Stimulated activated CD8-positive, alpha-beta memory T cell treated with anti-CD3 and anti-CD28 coated beads, Interleukin-15, amount 100 ng/mL, for 48 hours (primary cell): Measurements from ENCODE around the gene GPX3.
A peak's percentile ranks its signal among the peaks of the same experiment; 100 is the strongest.

Experiments used
- DNase-seq, 2 donors: peaks; one replicate each; pipeline ENCODE4 v3.0.0-alpha.2; 2020; ENCODE audit warnings: low read depth in 2 of 2

GPX3 gene, protein sequence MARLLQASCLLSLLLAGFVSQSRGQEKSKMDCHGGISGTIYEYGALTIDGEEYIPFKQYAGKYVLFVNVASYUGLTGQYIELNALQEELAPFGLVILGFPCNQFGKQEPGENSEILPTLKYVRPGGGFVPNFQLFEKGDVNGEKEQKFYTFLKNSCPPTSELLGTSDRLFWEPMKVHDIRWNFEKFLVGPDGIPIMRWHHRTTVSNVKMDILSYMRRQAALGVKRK

DNA sequence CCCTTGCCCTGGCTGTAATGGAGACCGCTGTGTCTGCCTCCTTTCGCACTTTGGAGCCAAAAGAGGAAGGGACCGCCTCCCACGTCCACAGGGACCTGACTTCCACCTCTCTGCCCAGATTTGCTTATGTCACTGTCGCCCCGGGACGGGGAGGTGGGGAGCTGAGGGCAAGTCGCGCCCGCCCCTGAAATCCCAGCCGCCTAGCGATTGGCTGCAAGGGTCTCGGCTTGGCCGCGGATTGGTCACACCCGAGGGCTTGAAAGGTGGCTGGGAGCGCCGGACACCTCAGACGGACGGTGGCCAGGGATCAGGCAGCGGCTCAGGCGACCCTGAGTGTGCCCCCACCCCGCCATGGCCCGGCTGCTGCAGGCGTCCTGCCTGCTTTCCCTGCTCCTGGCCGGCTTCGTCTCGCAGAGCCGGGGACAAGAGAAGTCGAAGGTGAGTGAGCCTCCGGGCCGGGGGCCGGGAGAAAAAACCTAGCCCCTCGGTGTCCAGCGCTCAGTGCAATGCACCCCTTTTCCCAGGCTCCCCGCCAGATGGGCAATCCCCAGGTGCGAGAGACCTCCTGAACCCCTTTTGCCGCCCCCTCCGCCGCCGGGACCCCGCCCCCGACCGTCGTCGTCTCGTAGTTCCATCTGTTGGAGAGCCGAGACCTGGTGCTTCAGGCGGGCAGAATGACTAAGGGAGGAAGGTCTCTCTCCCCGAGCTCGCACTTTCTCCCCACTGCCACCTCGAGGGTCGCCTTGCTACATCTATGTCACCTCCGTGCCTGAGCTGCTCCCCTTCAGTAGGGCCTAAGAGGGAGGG is at the start of gene GPX3:
Gene GPX3 (plus strand): TSS at position 288 of the 807 bp plus-strand sequence. CDS start 64 bp downstream, at position 352.
- DNase-seq: peak in 1 of 2 donors; percentile 18

DNA sequence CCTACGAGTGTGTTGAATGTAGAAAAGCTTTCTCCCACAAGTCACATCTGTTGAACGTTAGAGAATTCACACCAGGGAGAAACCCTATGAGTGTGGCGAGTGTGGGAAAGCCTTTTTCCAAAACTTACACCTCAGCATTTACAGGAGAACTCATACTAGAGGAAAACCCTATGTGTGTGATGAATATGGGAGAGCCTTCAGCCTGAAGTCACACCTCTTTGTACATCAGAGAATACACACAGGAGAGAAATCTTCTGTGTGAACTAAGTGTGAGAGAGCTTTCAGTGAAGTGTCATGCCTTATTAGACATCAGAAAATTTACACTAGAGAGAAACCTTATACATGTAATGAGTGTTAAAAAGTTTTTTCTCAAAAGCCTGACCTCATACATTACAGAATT is 41.8 kb upstream of the GPX3 start:
- no peak for DNase-seq

DNA sequence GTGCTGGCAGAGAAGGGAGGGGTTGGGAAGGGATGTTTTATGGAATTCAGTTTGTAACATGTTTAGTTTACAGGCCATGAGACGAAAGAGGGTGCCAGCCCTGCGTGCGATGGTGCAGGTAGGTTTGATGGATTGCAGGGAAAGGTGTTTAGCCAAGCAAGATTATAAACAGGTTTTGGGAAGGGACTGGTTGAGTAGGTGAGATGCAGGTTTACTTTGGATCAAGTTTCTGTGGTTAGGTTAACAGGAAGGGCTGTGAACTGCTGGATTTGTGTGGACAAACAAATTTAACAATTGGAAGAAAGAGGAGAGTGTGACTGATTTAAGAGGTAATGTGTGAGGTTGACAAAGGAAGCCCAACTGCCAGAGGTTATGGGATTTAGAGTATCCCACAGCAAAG is 32.6 kb upstream of the GPX3 start:
- no peak for DNase-seq

DNA sequence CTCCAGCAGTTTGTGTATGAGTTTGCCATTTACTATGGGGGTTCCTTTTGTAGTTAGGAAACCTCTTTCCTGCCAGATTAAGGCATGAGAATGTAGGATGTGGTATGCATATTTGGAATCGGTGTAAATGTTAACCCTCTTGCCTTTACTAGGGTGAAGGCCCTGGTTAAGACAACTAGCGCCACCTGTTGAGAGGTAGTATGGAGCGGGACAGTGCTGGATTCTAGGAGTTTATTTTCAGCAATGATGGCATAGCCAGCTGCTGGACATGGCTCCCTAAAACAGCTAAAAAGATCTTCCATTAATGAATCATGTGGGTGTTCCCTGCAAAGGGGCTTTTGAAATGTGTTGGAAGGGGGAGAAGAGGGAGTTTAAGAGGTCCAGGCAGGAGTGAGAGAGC is 30.7 kb upstream of the GPX3 start:
- DNase-seq: no peak

DNA sequence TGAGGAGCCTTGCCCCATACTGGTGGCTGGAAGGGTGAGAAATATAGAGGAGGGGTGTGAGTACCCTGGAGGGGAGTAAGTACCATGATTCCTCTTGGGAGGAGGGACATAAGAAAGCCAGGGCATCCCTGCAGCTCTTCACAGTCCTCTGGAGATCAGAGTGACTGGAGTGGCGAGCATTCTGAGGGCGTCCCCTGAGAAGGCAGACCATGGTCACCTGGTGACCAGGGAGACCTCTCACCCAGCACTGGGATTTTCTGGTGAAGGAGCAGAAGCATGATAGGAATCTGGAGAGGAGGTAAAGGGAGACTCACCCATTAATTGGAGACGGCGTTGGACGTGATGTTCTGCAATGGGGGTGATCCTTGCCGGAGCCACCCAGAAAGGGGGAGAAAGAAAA is 27.7 kb upstream of the GPX3 start:
- no peak for DNase-seq

DNA sequence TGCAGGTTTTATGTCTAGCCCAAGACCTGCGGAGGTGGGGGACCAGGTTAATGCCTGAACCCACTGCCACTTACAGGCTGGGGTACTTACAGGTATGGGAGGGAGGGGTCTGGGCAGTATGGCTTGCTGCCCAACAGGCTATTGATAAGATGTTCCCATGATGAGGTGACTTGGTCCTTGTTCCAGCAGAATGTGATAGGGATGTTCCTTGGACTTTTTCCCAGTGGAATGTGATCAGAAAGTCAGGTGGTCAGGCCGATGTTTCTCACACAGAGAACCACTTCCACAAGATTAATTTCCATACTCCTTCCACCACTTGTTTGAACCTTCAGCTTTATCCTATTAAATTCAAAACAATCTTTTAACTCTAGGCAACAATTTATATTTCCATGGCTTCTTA is 27.0 kb upstream of the GPX3 start:
- DNase-seq: no peak

DNA sequence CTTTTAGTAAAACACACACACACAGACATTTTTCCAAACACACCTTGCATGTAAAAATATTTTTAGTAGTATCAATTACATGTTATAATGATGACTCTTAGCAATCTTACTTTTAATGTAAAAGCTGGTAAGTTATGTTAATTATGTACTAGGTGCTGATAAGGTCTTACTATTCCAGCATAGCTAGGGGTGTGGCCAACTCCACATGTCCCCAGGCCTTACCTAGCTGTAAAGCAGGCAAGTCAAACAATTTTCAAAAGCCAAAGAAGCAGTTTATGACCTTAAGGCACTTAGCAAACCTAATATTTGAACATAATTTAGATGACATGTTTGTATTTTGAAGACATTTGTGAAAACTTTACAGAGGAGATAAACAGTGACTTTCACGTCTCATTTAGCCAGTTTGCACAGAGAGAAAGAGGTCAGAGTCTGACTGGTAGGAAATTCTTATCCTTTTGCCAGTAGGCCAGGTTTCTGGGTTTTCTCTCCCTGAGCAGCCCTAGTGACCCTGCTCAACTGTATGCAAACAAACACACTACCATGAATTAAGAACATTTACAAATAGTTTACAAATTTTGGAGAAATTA is 26.5 kb upstream of the GPX3 start:
- no peak for DNase-seq

DNA sequence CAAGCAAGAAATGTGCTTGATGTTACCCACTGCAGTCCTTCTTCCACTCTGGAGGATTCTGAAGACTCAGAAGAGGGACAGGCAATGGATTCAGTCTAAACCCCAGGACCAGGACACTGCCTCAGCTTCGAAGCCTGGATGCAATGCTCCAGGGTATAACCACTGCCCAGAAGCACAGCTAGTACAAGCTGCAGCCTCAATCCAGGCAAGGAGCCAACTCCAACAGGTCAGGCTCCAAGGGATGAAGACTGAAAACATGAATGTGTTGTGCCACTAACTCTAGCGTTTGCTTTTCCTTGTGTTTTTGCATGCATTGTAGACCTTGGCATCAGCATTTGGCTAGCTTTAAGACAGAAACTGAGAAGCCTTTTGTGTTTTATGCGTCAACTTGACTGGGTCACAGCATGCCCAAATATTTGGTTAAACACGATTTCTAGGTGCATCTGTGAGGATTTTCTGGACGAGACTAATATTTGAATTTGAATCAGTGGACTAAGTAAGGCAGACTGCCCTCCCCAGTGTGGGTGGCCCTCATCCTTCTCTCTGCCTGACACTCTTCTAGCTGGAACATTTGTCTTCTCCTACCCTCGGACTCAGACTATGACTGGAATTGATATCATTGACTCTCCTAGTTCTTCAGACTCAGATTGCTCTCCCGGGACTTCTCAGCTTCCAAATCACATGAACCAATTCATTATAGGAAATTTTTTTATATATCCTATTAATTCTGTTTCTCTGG is 20.5 kb upstream of the GPX3 start:
- no peak for DNase-seq

DNA sequence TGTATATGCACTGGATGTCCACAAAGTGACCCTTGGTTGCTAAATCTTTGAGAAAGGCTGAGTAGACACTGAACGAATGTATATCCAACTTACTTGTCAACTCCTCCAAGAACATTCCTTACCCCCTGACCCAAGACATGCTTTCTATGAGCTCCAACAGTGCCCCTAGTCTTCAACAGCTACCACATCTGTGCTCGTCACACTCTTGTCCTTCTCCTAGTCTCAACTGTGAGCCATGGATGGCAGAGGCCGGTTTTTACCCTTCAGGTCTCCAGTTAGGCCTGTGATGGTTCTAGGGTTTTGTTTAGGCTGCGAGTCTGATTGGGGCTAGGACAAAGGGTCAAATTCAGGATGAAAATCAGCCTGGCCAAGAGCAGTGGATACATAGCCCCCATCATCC is 19.0 kb upstream of the GPX3 start:
- no peak for DNase-seq

DNA sequence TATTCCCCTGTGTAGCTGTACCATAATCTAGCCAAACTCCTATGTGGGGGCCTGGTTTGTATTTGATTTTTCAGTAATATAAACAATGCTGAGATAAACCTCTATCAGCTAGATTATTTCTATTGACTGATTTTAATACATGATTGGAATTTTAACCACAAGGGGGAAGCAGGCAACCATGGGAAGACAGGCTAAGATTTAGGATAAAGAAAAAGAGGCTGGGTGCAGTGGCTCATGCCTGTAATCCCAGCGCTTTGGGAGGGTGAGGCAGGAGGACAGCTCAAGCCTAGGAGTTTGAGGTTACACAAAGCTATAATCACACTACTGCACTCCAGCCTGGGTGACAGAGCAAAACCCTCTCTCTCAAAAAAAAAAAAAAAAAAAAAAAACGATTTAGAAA is 18.1 kb upstream of the GPX3 start:
- DNase-seq: no peak

DNA sequence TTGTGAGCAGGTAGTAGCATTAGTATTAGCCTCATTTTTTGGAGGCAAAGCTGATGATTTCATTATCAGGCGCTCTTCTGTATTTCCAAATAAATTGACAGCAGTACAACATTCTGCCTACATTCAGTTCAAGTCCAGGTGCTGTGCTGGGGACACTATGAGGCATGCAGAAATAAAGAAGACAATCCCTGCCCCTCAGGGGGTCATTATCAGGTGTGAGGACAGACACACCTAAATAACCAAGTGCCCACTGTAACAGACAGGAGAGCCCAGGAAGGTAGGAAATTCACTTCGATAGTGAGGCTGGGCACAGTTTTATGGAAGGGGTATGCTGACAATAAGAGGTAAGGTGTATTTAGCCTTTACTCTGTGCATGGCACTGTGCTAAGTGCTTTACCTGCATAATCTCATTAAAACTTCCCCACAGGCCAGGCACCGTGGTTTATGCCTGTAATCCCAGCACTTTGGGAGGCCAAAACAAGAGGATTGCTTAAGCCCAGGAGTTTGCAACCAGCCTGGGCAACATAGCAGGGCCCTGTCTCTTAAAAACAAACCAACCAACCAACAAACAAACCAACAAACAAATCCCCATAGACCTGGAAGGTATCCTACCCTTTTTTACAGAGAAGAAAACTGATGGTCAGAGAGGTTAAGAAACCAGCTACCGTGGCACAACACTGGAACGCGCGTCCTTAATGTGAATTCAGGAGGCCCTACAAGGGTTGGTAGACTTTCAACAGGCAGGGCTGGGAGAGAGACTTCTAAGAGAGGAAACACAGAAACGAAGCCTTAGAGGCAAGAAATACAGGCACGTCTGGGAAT is 17.5 kb upstream of the GPX3 start:
- DNase-seq: no peak

DNA sequence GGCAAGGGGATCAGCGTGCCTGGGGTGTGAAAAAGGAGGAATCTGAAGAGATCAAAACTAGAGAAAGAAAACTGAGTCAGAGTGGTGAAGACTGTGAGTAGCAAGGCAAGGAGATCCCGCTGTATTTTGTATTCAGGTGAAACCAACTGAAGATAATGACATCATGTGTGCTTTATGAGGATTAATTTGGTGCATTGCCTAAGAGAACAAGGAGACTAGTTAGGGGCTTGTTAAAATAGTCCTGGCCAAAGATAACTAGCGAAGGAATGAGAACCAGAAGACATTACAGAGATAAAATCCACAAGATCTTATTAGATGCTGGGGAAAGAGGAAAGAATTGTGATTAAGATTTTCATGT is 16.9 kb upstream of the GPX3 start:
- no peak for DNase-seq

DNA sequence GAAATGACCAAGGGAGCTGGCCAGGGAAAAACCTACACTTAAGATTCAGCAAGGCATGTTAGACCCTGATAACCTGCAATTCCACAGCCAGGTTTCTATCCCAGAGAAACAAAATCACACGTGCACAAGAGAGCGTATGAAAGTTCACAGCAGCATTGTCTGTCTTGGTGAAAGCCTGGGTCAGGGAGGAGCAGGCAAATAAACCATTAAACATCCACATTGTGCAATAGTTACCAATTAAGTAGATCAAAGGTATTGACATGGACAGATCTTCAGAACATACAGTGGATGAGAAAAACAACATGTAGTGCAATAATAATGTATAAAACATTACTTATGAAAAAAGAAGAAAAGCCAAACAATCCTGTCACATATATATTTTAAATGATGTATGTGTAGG is 15.9 kb upstream of the GPX3 start:
- DNase-seq: no peak

DNA sequence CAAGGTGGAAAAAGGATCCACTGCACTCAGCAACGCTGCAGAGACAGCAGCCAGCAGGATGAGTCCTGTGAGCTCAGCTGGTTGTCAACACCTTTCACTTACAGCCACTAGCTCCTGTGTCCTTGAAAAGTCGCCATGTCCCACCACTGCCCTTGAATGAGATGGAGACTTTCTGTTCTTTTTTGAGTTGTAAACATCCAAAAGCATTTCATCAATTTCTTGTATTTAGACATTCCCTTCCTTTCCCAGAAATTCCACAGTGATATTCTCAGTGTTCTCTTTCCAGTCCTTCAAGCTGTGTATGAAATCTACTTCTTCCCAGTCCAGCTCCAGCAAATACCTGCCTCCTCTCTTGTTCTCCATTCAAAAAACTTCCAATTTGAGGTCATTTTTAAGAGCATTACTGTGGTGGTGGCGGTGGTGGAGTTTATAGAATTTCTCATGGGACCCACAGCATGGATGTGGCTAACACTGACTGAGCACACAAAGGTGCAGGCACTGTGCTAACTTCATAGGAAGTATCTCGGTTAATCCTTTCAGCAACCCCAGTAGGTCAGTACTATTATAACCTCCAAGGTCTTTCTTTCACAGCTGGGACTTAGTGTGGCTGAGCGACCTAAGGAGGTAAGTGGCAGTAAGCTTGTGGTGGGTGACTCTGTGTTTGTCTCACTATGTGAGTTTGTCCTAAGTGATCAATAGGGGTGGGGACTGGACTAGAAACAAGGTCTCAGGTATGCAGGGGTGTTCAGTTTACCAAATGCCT is 15.0 kb upstream of the GPX3 start:
- no peak for DNase-seq

DNA sequence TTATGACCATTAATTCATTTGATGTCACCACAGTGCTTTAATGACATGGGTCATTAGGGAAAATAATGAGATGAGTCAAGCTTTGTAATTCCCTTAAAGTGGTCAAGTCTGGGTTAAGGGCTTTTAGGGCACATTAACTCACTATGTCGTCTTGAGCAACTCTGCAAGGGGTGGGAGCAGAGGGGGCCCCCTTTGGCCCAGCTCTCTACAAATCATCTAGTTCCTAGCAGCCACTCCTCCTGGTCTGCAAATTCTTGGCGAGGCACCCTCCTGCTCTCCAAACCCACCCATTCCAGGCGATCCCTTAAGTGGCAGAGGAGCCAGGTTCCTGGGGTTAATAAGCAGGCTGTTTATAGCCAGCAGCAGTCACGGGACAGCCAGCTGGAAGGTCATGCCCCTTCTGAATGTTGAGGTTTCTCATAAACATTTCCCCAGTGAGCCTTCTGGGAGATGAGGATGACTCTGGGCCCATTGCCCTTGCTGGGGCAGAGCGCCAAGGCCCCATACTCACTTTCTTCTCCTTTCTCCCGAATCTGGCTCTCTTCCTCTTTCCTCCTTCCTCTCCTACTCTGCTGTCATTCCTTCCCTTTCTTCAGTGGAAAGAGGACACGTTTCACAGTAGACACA is 14.3 kb upstream of the GPX3 start:
- no peak for DNase-seq

DNA sequence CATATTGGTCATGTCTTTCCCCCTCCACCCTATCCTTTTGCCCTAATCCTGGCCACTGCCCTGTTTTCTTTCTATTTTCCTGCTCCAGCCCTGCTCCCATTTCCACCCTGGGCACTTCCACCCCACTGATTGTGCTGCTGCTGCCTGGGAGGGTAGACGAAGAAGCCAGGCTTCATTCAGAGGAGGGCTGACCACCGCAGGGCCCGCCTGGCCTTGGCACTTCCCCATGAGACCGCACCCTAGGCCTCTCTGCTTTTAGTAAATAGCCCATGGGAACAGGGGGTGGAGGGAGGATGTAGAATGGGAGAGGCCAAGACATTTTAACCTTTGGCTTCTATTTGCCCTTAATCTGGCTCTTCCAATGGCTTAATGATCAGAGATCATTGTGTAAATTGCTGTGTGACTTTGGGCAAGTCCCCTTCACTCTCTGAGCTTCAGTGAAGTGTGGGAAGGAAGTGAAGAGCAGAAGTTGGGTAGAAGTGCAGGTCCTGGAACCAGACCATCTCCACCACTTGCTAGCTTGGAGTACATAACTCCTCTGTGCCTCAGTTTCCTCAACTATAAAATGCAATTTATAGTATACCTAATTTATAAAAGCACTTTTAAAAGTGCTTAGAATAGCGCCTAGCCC is 13.6 kb upstream of the GPX3 start:
- no peak for DNase-seq

DNA sequence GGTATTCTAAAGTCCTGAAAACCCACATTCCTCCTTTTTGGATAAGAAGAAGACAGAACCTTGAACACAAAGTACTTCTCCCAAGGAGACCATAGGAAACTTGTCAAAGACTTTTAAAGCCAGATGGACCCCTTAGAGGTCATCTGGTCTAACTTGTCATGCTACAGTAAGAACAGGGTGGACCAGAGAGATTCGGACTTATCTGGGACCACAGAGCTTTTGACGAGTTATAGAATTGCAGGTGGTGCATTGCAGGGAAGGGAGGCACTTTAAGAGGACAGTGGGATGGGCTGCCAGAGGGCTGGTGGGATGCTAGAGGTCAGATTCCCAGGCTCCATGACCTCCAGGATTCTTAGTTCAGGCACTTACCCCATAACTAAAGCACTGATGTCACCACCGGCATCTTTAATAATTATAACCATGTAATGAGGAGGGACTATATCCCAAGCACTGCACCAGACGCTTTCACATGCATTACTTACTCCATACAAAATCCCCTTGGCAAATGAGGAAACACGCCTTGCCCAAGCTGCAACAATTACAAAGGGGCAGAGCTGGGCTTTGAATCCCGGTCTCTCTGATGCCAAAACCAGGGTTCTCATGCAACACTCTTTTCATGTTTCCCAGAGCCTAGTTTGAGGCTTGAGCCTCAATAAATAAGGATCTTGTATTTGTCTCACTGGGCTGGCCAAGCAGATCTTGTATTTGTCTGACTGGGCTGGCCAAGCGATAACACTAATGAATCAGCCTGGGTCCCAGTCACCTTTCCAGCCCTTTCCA is 12.8 kb upstream of the GPX3 start:
- no peak for DNase-seq

DNA sequence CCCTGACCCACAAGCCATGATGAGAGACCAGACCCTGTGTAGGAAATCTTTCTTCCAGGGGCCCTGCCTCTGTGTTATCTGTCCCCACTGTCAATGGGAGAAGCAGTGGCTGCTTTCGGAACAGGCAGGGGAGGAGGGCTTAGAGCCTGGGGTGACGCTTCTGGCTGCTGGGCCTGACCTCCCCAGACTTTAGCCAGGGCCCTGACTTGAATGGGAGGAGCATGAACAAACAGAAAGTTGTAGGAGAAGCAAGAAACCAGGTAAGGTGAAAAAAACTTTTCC is 12.2 kb upstream of the GPX3 start:
- DNase-seq: no peak

DNA sequence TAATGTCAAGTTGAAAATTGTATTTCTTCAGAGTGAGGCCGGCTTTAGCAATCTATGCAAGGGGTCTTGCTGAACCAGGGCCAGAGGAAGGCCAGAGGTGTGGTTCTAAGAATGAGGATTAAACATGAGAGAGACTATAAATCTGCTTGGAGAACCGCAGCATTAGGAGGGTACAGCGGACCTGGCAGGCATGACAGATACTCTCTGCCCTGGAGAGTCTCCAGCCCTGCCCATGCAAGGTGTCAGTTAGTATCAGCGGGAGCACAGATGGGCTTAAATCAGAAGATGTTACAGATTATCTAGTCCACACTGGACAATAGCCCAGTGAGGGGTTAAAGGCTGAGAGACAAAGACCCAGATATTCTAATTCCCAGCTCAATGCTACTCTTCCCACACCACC is 11.5 kb upstream of the GPX3 start:
- no peak for DNase-seq
